ENCODE measurements around the gene CDK14.

- TF ChIP-seq EP300 (conservative IDR thresholded peaks at IDR 0.05; ENCODE audit: poor library complexity, severe bottlenecking) = no peak
- no peak for TF ChIP-seq CTCF (IDR thresholded peaks at IDR 0.05; ENCODE audit: poor library complexity, severe bottlenecking)
Measured at GRCh38 chr7:90686146-90686545, 90.0 kb downstream of the CDK14 start.
